ENCODE data around the gene MED17. TPM values are rescaled to one million over a fixed set of nuclear protein-coding genes. Genes with fewer than 3 reads are reported as not detected.

MED17 gene
- total and polyA plus RNA-seq, 2 of the 13 experiments (the other 11 are each of a cell fraction or from before 2014, with no cell fraction given) = 23.1 to 37.0 TPM

DNA sequence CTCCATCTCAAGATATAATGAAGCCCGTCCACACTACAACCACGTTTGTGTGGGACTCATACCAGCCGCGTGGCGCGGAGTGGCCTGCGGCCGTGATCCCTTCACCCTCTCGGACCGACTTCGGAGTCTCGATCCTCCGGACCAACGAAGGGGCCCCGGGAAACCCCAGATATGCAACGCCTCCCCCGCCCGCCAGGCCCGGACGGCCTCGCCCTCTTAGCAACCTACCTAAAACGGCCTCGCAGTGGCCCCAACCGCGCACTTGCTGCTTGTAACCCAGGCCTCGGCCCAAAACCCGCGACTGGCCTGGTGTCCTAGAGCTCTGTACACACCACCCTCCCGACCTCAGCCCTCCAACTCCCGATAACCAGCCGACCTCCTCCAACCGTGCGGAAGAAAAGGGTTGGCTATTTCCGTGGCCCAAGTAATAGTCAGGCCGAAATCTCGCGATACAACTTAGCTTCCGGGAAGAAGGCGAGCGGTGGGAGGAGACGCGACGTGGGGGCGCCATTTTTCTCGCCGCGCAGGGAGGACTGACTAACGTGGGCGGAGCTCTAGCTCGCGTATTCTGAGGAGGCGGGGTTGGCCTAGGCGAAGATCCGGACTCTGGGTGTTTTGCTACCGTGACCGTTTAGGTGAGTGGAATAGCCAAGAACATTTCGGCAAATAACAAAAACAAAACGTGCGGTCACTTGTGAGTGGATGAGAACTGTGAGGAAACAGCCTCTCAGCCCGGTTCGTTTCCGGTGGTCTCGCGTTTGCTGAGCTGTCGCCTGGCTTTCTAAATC lies 42.8 kb upstream of the MED17 start, which contains the start of the genes C11orf54 and TAF1D (continued):
- TF ChIP-seq, protein P1, sequence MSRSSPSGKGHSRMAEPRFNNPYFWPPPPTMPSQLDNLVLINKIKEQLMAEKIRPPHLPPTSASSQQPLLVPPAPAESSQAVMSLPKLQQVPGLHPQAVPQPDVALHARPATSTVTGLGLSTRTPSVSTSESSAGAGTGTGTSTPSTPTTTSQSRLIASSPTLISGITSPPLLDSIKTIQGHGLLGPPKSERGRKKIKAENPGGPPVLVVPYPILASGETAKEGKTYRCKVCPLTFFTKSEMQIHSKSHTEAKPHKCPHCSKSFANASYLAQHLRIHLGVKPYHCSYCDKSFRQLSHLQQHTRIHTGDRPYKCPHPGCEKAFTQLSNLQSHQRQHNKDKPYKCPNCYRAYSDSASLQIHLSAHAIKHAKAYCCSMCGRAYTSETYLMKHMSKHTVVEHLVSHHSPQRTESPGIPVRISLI (CRISPR knock-in tag; IDR thresholded peaks at IDR 0.05; ENCODE audit: borderline replicate concordance) = no peak
- TF ChIP-seq, protein P2, sequence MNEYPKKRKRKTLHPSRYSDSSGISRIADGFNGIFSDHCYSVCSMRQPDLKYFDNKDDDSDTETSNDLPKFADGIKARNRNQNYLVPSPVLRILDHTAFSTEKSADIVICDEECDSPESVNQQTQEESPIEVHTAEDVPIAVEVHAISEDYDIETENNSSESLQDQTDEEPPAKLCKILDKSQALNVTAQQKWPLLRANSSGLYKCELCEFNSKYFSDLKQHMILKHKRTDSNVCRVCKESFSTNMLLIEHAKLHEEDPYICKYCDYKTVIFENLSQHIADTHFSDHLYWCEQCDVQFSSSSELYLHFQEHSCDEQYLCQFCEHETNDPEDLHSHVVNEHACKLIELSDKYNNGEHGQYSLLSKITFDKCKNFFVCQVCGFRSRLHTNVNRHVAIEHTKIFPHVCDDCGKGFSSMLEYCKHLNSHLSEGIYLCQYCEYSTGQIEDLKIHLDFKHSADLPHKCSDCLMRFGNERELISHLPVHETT (CRISPR knock-in tag; conservative IDR thresholded peaks at IDR 0.05) = no peak
- TF ChIP-seq THAP11 (CRISPR knock-in tag; IDR thresholded peaks at IDR 0.05) (peak; percentile 84), ZNF160 (CRISPR knock-in tag; IDR thresholded peaks at IDR 0.05) (peak; percentile 14; the same call in 1 of the 2 replicates), YEATS2 (CRISPR knock-in tag; IDR thresholded peaks at IDR 0.05; ENCODE audit: borderline replicate concordance) (peak; percentile 97), SOX5 (CRISPR knock-in tag; IDR thresholded peaks at IDR 0.05; ENCODE audit: borderline replicate concordance) (peak; percentile 24; the same call in 1 of the 2 replicates), ZNF431 (CRISPR knock-in tag; IDR thresholded peaks at IDR 0.05; ENCODE audit: borderline replicate concordance, low read depth) (peak; percentile 47; the same call in 1 of the 2 replicates), POLR2AphosphoS5 (IDR thresholded peaks at IDR 0.05; ENCODE audit: low read depth, low read length) (peak; percentile 99), SMAD3 (CRISPR knock-in tag; IDR thresholded peaks at IDR 0.05) (peak; percentile 70), ZC3H13 (CRISPR knock-in tag; IDR thresholded peaks at IDR 0.05) (0 out of 2 replicates have a peak, but pooled peaks have one; percentile 55), TOE1 (CRISPR knock-in tag; IDR thresholded peaks at IDR 0.05) (peak; percentile 65), HNRNPL (IDR thresholded peaks at IDR 0.05; ENCODE audit: low read depth, low read length) (peak; percentile 76; the same call in 1 of the 2 replicates), CCDC6 (CRISPR knock-in tag; IDR thresholded peaks at IDR 0.05) (no peak), MIER2 (CRISPR knock-in tag; IDR thresholded peaks at IDR 0.05) (peak; percentile 33; the same call in 1 of the 2 replicates), TEAD3 (CRISPR knock-in tag; optimal IDR thresholded peaks at IDR 0.05; ENCODE audit: borderline replicate concordance) (peak; percentile 6), ZFP1 (CRISPR knock-in tag; IDR thresholded peaks at IDR 0.05) (peak; percentile 80; the same call in 1 of the 2 replicates), ZNF883 (CRISPR knock-in tag; IDR thresholded peaks at IDR 0.05; ENCODE audit: not compliant biosample characterization) (peak; percentile 95)
- TF ChIP-seq, protein P3, sequence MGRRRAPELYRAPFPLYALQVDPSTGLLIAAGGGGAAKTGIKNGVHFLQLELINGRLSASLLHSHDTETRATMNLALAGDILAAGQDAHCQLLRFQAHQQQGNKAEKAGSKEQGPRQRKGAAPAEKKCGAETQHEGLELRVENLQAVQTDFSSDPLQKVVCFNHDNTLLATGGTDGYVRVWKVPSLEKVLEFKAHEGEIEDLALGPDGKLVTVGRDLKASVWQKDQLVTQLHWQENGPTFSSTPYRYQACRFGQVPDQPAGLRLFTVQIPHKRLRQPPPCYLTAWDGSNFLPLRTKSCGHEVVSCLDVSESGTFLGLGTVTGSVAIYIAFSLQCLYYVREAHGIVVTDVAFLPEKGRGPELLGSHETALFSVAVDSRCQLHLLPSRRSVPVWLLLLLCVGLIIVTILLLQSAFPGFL (CRISPR knock-in tag; IDR thresholded peaks at IDR 0.05) = no peak
- TF ChIP-seq, protein P4, sequence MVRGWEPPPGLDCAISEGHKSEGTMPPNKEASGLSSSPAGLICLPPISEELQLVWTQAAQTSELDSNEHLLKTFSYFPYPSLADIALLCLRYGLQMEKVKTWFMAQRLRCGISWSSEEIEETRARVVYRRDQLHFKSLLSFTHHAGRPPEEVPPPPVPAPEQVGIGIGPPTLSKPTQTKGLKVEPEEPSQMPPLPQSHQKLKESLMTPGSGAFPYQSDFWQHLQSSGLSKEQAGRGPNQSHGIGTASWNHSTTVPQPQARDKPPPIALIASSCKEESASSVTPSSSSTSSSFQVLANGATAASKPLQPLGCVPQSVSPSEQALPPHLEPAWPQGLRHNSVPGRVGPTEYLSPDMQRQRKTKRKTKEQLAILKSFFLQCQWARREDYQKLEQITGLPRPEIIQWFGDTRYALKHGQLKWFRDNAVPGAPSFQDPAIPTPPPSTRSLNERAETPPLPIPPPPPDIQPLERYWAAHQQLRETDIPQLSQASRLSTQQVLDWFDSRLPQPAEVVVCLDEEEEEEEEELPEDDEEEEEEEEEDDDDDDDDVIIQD (CRISPR knock-in tag; IDR thresholded peaks at IDR 0.05; ENCODE audit: low read depth) = peak; percentile 72; the same call in 1 of the 2 replicates
- TF ChIP-seq, protein P5, sequence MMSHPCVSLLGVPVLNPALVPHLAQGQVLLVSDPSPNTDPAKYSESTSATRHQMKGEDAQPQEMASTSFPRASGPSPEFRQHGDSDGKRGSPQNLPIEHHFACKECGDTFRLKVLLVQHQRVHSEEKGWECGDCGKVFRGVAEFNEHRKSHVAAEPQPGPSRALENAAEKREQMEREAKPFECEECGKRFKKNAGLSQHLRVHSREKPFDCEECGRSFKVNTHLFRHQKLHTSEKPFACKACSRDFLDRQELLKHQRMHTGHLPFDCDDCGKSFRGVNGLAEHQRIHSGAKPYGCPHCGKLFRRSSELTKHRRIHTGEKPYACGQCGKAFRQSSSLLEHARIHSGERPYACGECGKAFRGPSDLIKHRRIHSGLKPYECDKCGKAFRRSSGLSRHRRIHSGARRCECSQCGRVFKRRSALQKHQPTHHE (CRISPR knock-in tag; IDR thresholded peaks at IDR 0.05; ENCODE audit: borderline replicate concordance) = peak; percentile 80; the same call in 1 of the 2 replicates
- TF ChIP-seq, protein P6, sequence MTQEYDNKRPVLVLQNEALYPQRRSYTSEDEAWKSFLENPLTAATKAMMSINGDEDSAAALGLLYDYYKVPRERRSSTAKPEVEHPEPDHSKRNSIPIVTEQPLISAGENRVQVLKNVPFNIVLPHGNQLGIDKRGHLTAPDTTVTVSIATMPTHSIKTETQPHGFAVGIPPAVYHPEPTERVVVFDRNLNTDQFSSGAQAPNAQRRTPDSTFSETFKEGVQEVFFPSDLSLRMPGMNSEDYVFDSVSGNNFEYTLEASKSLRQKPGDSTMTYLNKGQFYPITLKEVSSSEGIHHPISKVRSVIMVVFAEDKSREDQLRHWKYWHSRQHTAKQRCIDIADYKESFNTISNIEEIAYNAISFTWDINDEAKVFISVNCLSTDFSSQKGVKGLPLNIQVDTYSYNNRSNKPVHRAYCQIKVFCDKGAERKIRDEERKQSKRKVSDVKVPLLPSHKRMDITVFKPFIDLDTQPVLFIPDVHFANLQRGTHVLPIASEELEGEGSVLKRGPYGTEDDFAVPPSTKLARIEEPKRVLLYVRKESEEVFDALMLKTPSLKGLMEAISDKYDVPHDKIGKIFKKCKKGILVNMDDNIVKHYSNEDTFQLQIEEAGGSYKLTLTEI (CRISPR knock-in tag; conservative IDR thresholded peaks at IDR 0.05) = no peak

Data from HepG2 (cell line).